GM18867 (cell line): Measurements from ENCODE around the gene CC2D1A.
A peak's percentile ranks its signal among the peaks of the same experiment; 100 is the strongest.
"Not testable (repeated sequence)": the region's sequence is repeated elsewhere in the genome, so short reads cannot be mapped to it uniquely, and the experiment has no call there.

Experiments used
- ATAC-seq: cut with Tn5 transposase; IDR thresholded peaks from one replicate; pipeline ENCODE4 v1.9.1; 2021; ENCODE audit warnings: mild to moderate bottlenecking, moderate library complexity; ENCODE audit not compliant: unreplicated experiment

CC2D1A gene

GRCh38 chr19:13902993-13903555, 2.9 kb upstream of the CC2D1A start:
- ATAC-seq = no peak

- peak; percentile 14 for ATAC-seq
Measured at GRCh38 chr19:13906521-13906904, 512 bp downstream of the CC2D1A start.

GRCh38 chr19:13906910-13907309, 909 bp downstream of the CC2D1A start:
- ATAC-seq = no peak

DNA sequence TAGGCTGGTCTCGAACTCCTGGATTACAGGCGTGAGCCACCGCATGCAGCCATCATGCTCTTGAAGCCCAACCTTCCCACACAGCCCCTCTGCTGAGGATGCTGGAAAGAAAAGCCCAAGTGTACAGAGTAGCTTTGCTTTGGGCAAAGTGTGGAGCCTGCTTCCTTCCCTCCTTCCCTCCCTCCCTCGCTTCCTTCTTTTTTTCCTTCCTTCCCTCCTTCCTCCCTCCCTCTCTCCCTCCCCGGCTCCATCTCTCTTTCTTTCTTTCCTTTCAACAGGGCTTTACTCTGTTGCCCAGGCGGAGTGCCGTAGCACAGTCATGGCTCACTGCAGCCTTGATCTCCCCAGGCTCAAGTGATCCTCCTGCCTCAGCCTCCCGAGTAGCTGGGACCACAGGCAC, 2.7 kb downstream of the CC2D1A start:
- no peak for ATAC-seq

GRCh38 chr19:13909430-13909829, 3.4 kb downstream of the CC2D1A start:
- ATAC-seq = no peak

DNA sequence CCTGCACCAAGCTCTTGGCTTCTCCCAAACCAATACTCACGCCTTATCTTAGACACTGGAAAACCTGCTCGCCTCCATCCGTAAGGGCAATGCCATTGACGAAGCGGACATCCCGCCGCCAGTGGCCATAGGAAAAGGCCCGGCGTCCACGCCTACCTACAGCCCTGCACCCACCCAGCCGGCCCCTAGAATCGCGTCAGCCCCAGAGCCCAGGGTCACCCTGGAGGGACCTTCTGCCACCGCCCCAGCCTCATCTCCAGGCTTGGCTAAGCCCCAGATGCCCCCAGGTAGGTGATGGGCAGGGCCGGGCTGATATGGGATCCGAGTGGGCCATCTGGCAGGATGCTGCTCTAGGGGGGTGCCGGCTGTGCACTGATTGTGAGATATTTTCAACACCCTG, 7.4 kb downstream of the CC2D1A start:
- no peak for ATAC-seq

GRCh38 chr19:13914777-13915176, 8.8 kb downstream of the CC2D1A start:
- no peak for ATAC-seq

- ATAC-seq = no peak
Measured at GRCh38 chr19:13917888-13918406, 11.9 kb downstream of the CC2D1A start.

GRCh38 chr19:13918726-13919411, 12.9 kb downstream of the CC2D1A start:
- no peak for ATAC-seq

- no peak for ATAC-seq
Measured at GRCh38 chr19:13920524-13920923, 14.5 kb downstream of the CC2D1A start.

DNA sequence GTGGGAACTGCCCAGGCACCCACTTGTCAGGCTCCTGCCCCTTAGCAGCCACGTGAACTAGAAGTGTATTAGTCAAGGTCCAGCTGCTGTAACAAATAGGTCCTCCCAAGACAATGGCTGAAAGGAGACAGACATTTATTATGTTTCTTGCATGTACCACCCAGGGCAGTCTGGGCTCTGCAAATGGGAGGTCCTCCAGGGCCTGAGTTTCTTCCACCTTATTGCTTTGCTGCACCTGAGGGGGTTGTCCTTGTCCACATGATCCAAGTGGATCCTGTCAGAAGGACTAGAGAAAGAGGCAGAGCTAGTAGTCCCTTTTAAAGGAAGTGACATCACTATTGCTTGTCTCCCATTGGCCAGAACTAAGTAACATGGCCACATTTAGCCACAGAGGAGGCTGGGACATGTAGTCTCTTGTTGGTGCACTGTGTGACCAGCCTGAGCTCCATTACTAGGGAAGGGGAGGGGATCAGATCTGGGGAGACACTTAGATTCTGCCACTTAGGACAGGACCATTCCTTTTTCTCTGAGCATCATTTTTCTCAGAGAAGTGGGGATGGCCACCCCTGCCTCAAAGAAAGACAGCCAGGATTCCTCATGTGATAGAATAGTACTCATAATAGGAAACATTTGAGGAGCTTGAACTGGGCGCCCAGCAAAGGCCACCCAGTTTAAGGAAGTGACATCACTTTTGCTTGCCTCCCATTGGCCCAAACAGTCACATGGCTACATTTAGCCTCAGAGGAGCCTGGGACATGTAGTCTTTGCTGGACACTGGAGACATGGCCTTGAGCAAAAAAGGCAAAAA, 15.1 kb downstream of the CC2D1A start:
- no peak for ATAC-seq

DNA sequence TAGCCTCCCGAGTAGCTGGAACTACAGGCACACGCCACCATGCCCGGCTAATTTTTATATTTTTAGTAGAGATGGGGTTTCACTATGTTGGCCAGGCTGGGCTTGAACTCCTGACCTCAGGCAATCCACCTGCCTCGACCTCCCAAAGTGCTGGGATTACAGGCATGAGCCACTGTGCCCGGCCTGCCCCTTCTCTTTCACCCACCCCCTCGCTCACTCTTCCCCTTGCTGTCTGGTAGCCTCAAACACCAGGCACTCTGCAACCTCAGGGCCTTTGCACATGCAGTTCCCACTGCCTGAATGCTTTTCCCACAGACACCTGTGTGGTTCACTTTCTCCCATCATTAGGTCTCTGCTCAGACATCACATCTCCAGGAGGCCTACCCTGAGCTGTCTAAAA, 16.1 kb downstream of the CC2D1A start:
- not testable (repeated sequence) for ATAC-seq

DNA sequence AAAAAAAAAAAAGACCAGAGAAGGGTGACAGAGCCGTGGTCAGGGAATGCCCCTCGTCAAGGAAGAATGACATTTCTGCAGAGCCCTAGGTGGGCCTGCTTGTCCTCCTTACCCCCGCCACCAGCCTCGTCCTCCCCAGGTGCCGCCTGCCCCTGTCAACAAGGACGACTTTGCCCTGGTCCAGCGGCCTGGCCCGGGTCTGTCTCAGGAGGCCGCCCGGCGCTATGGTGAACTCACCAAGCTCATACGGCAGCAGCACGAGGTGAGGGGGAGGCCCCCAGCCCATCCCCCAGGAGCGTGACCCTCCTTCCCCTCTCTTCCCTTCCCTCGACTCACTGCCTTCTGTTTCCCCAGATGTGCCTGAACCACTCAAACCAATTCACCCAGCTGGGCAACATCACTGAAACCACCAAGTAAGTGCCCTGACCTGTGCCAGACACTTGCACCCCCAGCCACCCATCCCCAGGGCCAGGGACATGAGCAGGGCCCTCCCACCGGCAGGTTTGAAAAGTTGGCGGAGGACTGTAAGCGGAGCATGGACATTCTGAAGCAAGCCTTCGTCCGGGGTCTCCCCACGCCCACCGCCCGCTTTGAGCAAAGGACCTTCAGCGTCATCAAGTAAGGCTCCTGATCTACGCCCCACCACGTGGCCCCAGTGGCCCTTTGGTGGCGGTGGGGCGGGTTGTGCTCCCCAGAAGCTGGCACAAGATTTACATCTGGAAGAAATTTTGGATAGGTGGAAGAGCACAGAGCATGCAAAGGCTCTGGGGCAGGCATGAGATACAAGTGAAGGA, 17.4 kb downstream of the CC2D1A start:
- no peak for ATAC-seq

DNA sequence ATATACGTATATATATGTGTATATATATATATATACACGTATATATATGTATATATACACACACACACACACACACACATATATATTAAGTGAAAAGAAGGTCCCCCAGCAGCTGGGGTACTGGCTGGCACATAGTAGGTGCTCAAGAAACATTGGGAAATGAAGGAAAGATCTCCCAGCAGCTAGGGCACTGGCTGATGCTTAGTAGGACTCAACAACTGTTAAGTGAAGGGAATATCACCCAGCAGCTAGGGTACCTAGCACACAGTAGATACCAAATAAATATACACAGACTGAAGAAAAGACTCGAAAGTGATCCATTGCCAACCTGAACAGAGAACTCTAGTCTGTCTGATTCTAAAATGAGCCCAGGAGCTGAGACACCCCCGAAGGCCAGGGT, 20.0 kb downstream of the CC2D1A start:
- no peak for ATAC-seq

DNA sequence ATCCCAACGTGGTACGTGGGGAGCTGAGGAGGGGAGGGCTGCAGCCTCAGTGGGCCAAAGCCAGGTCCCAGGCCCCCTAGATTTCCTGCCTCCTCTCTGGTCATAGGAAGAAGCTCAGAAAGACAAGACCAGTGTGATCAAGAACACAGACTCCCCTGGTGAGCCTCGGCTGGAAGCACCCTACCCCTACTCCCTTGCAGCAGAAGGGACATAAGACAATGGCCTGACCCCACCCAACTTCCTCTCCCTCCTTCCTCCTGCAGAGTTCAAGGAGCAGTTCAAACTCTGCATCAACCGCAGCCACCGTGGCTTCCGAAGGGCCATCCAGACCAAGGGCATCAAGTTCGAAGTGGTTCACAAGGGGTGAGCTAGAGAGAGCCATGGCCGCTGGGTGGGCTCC, 20.7 kb downstream of the CC2D1A start:
- ATAC-seq = no peak

GRCh38 chr19:13929340-13929739, 23.3 kb downstream of the CC2D1A start:
- no peak for ATAC-seq

DNA sequence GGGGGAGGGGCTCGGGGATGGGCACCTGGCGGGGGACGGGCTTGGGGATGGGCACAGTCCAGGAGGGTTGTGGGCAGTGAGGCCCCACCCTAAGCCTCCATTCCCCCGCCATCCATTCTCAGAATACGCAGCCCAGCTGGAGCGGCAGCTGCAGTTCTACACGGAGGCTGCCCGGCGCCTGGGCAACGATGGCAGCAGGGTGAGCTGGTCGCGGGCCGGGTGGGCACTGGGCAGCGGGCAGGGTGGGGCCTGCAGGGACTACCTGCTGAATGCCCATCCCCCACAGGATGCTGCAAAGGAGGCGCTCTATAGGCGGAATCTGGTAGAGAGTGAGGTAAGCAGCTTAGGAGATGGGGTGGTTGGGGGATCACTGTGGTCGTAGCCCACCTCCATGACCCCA, 24.0 kb downstream of the CC2D1A start:
- ATAC-seq = no peak

DNA sequence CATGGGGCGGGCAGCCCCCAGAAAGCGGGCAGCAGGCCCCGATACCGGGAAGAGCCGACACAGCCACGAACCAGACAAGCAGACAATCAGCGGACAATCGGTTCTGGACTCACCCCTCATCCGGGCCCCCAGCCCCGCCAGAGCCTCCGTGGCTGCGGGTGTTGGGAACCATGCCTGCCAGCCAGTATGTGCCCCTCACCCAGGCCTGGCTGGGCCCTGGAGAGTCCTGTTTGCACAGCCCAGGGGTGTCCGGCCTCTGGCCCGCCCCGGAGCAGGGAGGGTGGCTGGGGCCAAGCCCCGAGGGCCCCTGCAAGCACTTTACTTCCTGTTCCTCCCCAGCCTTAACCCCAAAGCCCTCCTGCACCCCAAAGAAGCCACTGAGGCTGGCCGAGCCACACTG, 24.4 kb downstream of the CC2D1A start:
- no peak for ATAC-seq

DNA sequence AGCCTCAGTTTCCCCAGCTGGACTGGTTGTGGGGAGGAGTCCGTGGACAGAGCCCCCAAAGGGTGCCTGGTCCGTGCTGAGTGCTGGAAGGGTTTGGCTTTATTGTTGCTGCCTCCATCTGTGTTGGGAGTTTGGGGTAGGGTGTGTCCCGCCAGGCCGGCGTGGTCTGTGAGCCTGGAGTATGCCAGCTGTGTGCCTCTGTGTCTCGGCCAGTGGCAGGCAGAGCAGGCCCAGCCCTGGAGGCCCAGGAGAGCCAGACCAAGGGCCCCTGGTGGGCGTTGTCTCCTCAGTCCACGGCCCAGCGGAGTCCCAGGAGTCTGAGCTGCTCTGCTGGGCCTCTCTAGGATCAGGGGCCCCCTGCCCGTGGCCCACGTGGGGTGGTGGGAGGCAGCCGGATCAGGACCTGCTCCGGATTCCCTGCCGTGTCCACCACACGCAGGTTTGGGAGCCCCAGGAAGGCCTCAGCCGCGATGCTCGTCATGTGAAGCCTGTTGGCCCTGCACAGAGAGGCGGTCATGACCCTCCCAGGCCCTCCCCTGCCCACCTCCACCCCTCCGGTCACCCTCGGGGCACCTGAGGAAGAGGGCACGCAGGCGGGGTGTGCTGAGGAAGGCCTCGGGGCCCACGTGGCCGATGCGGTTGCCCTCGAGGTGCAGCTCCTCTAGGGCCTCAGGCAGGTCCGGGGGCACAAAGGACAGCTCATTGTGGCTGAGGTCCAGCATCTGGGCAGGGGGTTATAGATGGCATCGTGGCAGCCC, 25.6 kb downstream of the CC2D1A start:
- ATAC-seq = no peak

- no peak for ATAC-seq
Measured at GRCh38 chr19:13932149-13932637, 26.2 kb downstream of the CC2D1A start.
